Measurements from ENCODE around the gene ENOX2.

The ENOX2 gene

DNA sequence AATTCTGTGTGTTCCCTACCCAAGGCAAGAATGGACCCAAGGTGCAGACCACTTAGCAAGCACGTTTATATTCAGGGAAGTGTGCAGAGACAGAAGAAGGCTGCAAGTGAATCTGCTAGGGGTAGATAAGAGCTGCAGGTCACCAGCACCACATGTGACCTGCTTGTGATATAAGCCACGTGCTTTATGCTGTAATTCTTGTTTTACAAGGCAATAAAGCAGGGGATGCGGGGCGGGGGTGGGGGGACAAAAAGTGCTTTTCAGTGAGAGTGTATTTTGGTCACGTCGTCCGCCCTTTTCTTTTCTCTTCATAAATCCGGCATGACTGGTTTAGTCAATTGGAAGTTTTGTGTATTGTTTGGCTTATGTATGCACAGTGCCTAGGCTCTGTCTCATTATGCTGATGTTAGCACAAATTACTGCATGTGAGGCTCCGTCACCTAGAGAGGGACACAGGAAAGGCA, 308.5 kb downstream of the ENOX2 start:
- TF ChIP-seq CTCF (IDR thresholded peaks at IDR 0.05; ENCODE audit: control insufficient read depth, extremely low read depth, insufficient read depth), result no peak
- DNase-seq (ENCODE audit: low read depth), result peak; percentile 55
- H3K4me3 ChIP-seq (ENCODE audit: low read depth, low read length), result no peak overlapping the region

DNA sequence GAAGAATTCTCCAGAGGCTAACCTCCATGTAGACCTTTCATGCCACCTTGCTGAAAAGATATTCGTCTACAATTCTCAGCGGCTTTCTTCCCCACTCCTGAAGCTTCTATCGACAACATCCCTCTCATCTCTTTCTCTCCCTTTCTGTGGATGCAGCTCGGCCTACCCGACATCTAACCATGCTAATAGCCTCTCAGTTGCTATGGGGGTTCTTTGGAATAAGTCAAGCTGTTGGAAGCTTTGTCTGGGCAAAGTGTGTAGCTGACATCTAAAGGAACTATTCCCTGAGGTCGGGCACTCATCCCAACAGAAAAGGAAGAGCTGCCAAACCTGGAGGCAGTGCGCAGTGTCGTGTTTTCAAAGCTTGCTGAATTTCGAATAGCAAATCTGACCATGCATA, 309.1 kb downstream of the ENOX2 start:
- DNase-seq (ENCODE audit: low read depth), result no peak
- H3K4me3 ChIP-seq (ENCODE audit: low read depth, low read length), result no peak overlapping the region
- TF ChIP-seq CTCF (IDR thresholded peaks at IDR 0.05; ENCODE audit: control insufficient read depth, extremely low read depth, insufficient read depth), result no peak

- no peak overlapping the region for H3K4me3 ChIP-seq (ENCODE audit: low read depth, low read length)
These were observed 310.8 kb downstream of the ENOX2 start for GRCh38 chrX:130592204-130592603.

DNA sequence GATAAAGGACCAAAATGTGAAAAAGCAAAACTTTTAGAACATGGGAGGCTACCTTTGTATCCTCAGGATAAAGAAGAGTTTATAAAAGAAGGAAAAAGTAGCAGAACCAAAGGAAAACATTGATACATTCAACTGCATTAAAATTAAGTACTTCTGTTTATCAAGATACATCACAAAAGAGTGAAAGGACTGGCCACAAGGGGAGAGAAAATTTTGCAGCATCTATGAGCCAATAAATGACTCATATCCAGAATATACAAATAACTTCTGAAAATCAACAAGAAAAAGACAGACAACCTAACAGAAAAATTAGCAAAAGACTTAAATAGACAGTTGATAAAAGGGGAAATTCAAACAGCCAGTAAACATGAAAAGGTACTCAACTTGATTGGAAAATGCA, 324.1 kb downstream of the ENOX2 start:
- TF ChIP-seq CTCF (IDR thresholded peaks at IDR 0.05; ENCODE audit: control insufficient read depth, extremely low read depth, insufficient read depth), result no peak
- no peak overlapping the region for H3K4me3 ChIP-seq (ENCODE audit: low read depth, low read length)
- DNase-seq (ENCODE audit: low read depth), result no peak

More at GRCh38 chrX:130592204-130592603, 310.8 kb downstream of the ENOX2 start:
- DNase-seq (ENCODE audit: low read depth), result no peak
- no peak for TF ChIP-seq CTCF (IDR thresholded peaks at IDR 0.05; ENCODE audit: control insufficient read depth, extremely low read depth, insufficient read depth)

DNA sequence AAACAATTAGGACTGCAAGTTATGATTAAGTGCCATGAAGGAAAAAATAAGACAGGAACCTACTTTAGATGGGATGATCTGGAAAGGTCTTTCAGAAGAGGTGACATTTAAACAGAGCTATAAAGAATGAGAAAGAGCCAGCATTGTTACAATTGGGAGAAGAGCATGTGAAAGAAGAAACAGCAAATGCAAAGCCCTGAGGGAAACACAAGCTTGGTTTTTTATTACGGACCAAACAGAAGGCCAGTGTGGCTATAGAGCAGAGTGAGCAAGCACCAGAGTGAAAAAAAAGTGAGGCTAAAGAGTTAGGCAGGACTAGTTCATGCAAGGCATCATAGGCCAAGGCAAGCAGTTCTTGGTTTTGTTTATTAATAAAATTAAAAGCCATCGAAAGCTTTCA, 325.6 kb downstream of the ENOX2 start:
- DNase-seq (ENCODE audit: low read depth), result no peak
- H3K4me3 ChIP-seq (ENCODE audit: low read depth, low read length), result no peak overlapping the region
- no peak for TF ChIP-seq CTCF (IDR thresholded peaks at IDR 0.05; ENCODE audit: control insufficient read depth, extremely low read depth, insufficient read depth)

DNA sequence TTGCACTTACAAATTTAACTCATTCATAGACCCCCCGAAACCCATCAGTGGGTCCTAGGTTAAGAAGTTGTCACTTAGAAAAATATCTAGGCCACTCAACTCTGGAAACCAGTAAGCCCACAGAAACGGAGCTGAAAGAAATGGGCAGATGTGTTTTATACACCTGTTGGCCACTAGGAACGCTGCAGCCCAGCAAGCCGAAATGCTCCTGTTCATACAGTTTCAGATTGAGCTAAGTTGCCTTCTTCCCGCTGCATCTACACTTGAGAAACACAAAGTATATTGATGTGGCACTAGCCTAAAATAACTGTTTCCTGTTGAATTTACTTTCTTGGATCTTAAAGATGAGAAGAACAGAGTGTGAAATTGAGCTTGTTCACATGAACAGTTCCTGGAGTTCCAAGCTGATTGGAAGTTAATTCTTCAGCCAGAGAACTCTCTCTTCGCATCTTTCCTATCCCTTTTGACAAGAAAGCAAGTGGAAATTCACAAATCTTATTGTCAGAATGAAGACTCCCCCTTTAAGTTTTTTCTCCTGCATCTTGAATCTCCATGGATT, 327.1 kb downstream of the ENOX2 start:
- DNase-seq (ENCODE audit: low read depth), result no peak
- TF ChIP-seq CTCF (IDR thresholded peaks at IDR 0.05; ENCODE audit: control insufficient read depth, extremely low read depth, insufficient read depth), result peak; percentile 64
- H3K4me3 ChIP-seq (ENCODE audit: low read depth, low read length), result no peak overlapping the region
